ENCODE results near the gene ZNF436.

GRCh38 chr1:23366598-23366997, 3.0 kb downstream of the ZNF436 start:
- TF ChIP-seq CTCF (conservative IDR thresholded peaks at IDR 0.05; ENCODE audit: low read depth, low read length) (no peak), EZH2 (IDR thresholded peaks at IDR 0.05; ENCODE audit: borderline replicate concordance, low read depth, low read length, poor library complexity, severe bottlenecking) (no peak)

Measured in A673 (cell line).